CD4-positive, alpha-beta T cell treated with Interleukin-17A for 1 hour (primary cell): ENCODE results near the gene RIPK4.

Experiments used
- DNase-seq: peaks from one replicate; pipeline ENCODE4 v3.0.0-alpha.2; 2020

Gene RIPK4

GRCh38 chr21:41752231-41752681, 14.6 kb downstream of the RIPK4 start:
- no peak for DNase-seq

- no peak for DNase-seq
Observed at GRCh38 chr21:41751611-41752011, 15.2 kb downstream of the RIPK4 start.

DNA sequence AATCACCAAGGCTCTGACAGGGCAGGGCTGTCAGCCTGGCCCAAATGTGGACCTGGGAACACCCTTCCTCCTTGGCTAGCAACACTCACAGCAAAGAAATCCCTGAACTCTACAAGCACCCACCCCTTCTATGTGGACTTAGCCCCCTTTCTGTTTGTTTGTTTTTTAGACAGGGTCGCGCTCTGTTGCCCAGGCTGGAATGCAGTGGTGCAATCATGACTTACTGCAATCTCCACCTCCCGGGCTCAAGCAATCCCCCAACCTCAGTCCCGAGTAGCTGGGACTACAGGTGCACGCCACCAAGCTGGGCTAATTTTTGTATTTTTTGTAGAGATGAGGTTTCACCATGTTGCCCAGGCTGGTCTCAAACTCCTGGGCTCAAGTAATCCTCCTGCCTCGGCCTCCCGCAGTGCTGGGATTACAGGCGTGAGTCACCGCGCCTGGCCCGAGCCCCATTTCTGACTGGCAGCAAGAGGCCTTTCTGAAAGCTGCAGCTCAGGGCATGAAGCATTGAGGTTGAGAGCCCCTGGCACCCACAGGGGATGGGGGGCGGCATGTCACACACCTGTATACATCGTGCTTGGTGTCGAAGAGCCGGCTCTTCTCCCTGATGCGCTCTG, 16.2 kb downstream of the RIPK4 start:
- no peak for DNase-seq

DNA sequence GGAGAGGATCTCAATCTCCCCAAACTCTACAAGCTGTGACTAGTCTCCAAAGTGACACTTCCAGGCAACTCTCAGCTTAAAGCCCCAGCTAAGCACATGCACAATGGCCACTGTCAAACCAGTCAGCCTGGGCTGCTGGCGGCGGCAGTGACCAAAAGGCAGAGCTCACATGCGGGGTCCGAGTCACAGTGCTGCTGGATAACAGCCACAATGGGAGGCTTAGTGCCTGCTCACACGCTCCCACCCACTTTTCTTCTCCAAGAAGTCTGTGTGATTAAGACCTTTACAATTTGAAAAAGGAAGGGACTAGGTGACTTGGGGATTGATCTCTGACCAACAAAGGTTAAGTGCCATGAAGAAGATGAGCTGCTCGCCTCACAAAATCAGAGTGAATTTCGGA, 16.8 kb downstream of the RIPK4 start:
- no peak for DNase-seq

DNA sequence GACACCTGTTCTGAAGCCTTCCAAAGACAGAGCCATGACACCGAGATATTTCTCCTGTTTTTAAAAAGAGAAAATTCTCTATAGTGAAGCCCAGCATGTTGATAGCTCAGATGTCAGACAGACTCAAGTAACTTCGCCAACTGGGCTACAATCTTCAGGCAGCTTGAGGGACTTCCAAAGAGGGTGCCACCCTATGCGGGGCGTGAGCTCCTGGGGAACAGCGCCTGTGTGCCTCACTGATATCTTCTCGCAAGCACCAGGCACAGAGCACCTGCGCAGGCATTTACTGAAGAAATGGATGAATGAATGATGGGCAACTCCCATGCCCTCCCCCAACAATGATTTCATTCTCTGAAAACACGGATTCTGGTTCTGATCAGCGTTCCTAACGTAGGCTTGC, 17.6 kb downstream of the RIPK4 start:
- no peak for DNase-seq

GRCh38 chr21:41747943-41748738, 18.7 kb downstream of the RIPK4 start:
- no peak for DNase-seq

DNA sequence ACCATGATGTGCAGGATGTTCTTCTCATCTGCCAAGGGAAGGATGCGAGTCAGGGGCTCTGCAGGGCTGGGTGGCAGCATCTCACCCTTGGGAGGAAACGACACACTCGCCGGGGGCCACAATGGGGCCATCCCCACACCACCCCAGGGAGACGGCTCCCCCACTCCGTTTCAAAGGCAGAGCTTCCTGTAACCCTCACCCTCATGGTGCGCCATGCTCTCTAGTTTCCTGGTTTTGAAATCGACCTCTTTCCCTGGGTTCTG, 20.2 kb downstream of the RIPK4 start:
- no peak for DNase-seq

DNA sequence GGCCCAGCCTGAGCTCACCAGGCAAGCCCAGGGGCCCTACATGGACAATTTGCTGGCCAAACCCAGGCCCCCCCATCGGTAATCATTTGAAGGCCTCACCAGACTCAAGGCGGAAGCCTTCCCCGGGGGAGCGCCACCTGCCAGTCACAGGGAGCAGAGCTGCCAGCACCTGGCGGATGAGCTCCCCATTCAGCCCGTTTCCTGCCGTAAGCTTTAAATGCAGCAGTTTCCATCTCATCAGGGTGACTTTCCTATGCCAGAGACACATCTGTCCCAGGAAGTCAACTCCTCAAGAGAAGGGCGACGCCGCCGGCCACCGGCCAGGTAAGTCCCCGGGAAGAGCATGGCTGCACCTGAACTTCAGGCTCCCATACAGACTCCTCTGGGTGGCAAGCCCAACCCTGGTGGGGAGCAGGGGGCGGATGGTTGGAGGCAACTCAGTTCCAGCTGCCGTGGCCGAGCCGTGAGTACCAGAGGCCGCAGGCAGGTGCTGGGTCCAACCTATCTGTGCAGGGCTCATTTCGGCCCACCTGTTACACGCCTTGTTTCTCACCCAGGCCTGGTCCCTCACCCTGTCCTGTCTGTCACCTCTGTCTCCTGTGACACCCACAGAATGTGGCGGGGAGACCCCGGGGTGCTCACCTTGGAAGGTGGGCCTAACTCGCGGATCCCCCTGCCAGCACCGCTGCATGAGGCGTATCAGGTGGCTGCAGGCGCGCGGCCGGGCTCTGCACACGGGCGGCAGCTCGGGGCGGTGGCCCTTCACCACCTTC, 20.7 kb downstream of the RIPK4 start:
- no peak for DNase-seq

- no peak for DNase-seq
Observed at GRCh38 chr21:41745026-41745820, 21.6 kb downstream of the RIPK4 start.

DNA sequence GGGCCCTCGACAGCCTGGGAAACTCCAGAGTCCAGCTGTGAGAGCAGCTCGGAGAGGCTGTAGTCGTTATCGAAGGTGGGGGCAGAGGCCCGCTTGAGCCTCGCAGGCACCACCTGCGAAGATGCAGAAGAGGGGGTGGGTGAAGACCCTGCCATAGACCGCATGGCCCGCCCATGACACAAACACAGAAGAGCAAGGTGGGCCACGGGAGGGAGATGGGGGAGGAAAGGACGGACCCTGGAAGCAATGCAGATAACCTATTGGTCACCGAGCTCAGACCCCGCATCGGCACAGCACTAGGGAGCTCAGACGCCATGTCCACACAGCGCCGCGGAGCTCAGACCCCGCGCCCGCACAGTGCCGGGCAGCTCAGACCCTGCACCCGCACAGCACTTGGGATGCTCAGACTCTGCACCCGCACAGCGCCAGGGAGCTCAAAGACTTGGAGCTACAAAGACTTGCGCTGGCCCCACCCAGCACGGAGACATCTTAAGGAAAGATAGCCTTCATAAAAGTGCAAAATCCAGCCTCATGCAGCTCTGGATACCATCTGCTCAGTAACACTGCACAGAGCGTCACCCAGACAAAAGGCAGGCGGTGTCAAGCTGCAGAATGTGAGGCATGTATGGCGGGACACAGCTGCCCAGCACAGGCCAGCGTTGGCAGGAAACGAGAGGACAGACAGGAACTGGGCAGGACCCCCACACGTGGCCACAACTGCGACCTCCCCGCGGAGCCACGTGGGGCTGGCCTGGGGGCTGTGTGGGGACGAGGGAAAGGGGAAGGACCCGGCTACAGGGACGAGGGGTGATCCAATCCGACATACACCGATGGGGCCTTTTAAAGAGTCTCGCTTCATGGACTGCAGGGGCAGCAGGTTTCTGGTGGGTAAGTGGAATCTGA, 22.6 kb downstream of the RIPK4 start:
- no peak for DNase-seq

- no peak for DNase-seq
Observed at GRCh38 chr21:41743321-41744027, 23.4 kb downstream of the RIPK4 start.

- DNase-seq, result no peak
Observed at GRCh38 chr21:41742073-41742875, 24.6 kb downstream of the RIPK4 start.

- DNase-seq, result no peak
Observed at GRCh38 chr21:41741253-41742072, 25.4 kb downstream of the RIPK4 start.

DNA sequence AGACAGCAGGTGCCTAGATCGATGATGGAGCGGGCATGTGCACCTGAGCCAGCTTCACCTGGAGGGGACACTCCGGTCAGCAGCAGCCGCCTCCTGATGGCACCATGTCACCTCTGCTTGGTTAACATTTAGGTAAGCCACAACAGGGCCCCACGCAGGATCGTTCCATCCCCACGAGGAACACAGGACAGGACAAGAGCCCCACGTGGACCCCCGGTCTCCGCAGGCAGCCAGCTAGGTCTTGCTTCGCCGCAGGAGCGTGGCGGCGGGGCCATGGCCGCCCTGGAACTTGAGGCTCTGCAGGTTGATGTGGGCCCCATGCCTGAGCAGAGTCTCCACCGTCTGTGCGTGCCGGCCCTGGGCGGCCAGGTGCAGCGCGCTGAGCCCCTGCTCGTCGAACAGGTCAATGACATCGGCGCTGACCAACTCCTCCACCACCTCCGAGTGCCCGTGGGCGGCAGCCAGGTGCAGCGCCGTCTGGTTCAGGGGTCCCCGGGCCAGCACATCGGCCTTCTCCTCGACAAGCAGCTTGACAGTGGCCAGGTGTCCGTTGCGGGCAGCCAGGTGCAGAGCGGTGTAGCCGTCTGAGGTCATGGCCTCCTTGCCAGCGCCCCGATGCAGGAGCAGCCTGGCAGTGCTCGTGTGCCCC, 26.1 kb downstream of the RIPK4 start:
- DNase-seq, result no peak

GRCh38 chr21:41739936-41740335, 26.9 kb downstream of the RIPK4 start:
- DNase-seq, result no peak

DNA sequence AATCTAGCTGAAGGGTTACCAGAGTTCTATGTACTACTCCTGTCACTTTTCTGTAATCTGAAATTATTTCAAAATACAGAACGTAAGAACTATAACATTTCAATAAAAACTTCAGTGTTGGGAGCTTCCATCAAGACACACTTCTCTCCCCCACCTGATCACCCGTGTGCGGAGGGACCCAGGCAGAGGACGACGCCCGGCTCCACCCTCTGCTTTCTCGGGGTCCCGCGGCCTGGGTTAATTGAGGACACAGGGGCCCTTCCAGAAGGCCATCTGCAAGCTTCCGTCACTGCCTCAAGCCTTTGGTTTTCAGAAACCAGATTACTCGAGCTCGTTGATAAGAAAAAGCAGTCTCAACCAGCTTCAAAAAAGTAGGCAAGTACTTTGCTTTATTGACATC, 27.8 kb downstream of the RIPK4 start:
- no peak for DNase-seq

- DNase-seq, result no peak
Observed at GRCh38 chr21:41737651-41738324, 29.1 kb downstream of the RIPK4 start.

DNA sequence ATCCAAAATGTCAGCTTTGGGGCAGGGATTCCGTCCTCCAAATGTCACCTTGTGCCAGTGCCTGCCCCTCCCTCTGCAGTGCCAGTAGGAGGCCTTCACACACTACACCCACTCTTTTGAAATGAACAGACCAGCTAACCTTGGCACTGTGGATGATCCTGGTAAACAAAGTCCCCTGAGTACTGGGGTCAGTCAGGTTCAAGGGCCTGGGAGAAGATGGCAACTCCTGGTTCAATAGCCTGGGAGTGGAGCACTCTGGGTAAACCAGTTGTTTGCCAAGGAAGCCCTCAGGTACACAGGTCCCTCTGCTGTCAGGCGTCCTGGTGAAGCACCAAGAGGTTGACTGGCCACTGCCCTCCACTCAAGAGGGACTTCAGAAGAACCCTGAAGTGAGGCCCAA, 30.4 kb downstream of the RIPK4 start:
- no peak for DNase-seq
